Right lobe of liver (tissue), 4 donors: ENCODE results near the gene TRIM66.

Source experiments
- POLR2A ChIP-seq: fragments of 450-650 bp; IDR thresholded peaks from one replicate; pipeline ENCODE4 v1.6.1; 2017; ENCODE audit warnings: antibody characterized with exemption, mild to moderate bottlenecking
- TF ChIP-seq, protein P1 (sequence below), 4 donors: fragments of 200-600 bp in 3 of 4; fragments of 450-650 bp in 1 of 4; IDR thresholded peaks; one replicate each; pipeline versions ENCODE4 v1.5.1 to v1.8.0; 2016 to 2022; ENCODE audit warnings: antibody characterized with exemption in 4 of 4, mild to moderate bottlenecking in 2 of 4
- donor health status: DM: no; HTN: no; CAD: no.
- donor health status: DM: no; HTN: no; CAD: no.
- donor health status: DM: no; HTN: yes; CAD: no.

- TF ChIP-seq, protein P1, sequence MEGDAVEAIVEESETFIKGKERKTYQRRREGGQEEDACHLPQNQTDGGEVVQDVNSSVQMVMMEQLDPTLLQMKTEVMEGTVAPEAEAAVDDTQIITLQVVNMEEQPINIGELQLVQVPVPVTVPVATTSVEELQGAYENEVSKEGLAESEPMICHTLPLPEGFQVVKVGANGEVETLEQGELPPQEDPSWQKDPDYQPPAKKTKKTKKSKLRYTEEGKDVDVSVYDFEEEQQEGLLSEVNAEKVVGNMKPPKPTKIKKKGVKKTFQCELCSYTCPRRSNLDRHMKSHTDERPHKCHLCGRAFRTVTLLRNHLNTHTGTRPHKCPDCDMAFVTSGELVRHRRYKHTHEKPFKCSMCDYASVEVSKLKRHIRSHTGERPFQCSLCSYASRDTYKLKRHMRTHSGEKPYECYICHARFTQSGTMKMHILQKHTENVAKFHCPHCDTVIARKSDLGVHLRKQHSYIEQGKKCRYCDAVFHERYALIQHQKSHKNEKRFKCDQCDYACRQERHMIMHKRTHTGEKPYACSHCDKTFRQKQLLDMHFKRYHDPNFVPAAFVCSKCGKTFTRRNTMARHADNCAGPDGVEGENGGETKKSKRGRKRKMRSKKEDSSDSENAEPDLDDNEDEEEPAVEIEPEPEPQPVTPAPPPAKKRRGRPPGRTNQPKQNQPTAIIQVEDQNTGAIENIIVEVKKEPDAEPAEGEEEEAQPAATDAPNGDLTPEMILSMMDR (IDR thresholded peaks at IDR 0.05) = no peak
- no peak for TF ChIP-seq POLR2A
Measured at GRCh38 chr11:8624698-8625097, 57.8 kb downstream of the TRIM66 start.
